NK-92 (cell line): ENCODE data around the gene CLDN14.
"Not testable (repeated sequence)": the region's sequence is repeated elsewhere in the genome, so short reads cannot be mapped to it uniquely, and the experiment has no call there.

Source experiments
- DNase-seq: peaks from one replicate; lab custom pipeline; 2025; ENCODE audit not compliant: unreplicated experiment; lab: John Stamatoyannopoulos, UW

The CLDN14 gene

GRCh38 chr21:36502365-36502764, 22.4 kb upstream of the CLDN14 start:
- no peak for DNase-seq

- no peak for DNase-seq
Observed at GRCh38 chr21:36501589-36501892, 21.6 kb upstream of the CLDN14 start.

GRCh38 chr21:36499578-36500471, 19.9 kb upstream of the CLDN14 start:
- no peak for DNase-seq

GRCh38 chr21:36494557-36494956, 14.6 kb upstream of the CLDN14 start:
- DNase-seq, result no peak

GRCh38 chr21:36491209-36491910, 11.4 kb upstream of the CLDN14 start:
- no peak for DNase-seq

- no peak for DNase-seq
Observed at GRCh38 chr21:36489776-36490165, 9.8 kb upstream of the CLDN14 start.

GRCh38 chr21:36489103-36489775, 9.3 kb upstream of the CLDN14 start:
- DNase-seq, result no peak

GRCh38 chr21:36487641-36488307, 7.9 kb upstream of the CLDN14 start:
- no peak for DNase-seq

GRCh38 chr21:36486246-36486645, 6.3 kb upstream of the CLDN14 start:
- DNase-seq, result no peak

GRCh38 chr21:36485476-36485875, 5.6 kb upstream of the CLDN14 start:
- no peak for DNase-seq

GRCh38 chr21:36483095-36483494, 3.2 kb upstream of the CLDN14 start:
- no peak for DNase-seq

GRCh38 chr21:36482673-36483072, 2.8 kb upstream of the CLDN14 start:
- no peak for DNase-seq

- DNase-seq, result no peak
Observed at GRCh38 chr21:36482181-36482580, 2.3 kb upstream of the CLDN14 start.

- no peak for DNase-seq
Observed at GRCh38 chr21:36481639-36482038, 1.7 kb upstream of the CLDN14 start.

- DNase-seq, result no peak
Observed at GRCh38 chr21:36480618-36481017, 696 bp upstream of the CLDN14 start.

- no peak for DNase-seq
Observed at GRCh38 chr21:36478941-36479340, 981 bp downstream of the CLDN14 start.

- no peak for DNase-seq
Observed at GRCh38 chr21:36478207-36478701, 1.7 kb downstream of the CLDN14 start.

GRCh38 chr21:36477559-36477958, 2.4 kb downstream of the CLDN14 start:
- DNase-seq, result no peak

- no peak for DNase-seq
Observed at GRCh38 chr21:36477001-36477400, 2.9 kb downstream of the CLDN14 start.

- not testable (repeated sequence) for DNase-seq
Observed at GRCh38 chr21:36476541-36476940, 3.4 kb downstream of the CLDN14 start.

GRCh38 chr21:36474591-36474990, 5.3 kb downstream of the CLDN14 start:
- DNase-seq, result no peak
